GM12874 (cell line): ENCODE data around the gene GARNL3.

Experiments used
- TF ChIP-seq, protein P1 (sequence below): IDR thresholded peaks from 2 replicates; pipeline ENCODE4 v1.5.1; 2011; ENCODE audit warnings: low read depth, mild to moderate bottlenecking, control low read depth, low read length, moderate library complexity; ENCODE audit not compliant: insufficient read depth

Gene GARNL3

DNA sequence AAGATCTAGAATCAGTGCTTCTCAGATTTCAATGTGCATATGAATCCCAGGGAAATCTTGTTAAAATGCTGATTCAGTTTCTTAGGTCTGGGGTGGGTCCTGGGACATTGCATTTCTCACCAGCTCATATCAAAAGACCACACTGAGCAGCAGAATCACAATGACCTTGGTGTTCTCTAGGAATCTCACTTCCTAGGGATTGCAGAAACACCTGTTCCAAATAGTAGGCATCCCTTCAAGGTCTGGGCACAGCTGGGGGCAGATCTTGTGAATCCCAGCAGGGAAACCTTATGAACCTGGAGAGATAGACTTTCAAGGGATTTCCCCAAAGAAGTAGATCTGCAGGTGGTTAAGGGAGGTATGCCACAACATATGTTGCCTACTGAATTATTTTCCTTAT, 8.9 kb upstream of the GARNL3 start:
- TF ChIP-seq, protein P1, sequence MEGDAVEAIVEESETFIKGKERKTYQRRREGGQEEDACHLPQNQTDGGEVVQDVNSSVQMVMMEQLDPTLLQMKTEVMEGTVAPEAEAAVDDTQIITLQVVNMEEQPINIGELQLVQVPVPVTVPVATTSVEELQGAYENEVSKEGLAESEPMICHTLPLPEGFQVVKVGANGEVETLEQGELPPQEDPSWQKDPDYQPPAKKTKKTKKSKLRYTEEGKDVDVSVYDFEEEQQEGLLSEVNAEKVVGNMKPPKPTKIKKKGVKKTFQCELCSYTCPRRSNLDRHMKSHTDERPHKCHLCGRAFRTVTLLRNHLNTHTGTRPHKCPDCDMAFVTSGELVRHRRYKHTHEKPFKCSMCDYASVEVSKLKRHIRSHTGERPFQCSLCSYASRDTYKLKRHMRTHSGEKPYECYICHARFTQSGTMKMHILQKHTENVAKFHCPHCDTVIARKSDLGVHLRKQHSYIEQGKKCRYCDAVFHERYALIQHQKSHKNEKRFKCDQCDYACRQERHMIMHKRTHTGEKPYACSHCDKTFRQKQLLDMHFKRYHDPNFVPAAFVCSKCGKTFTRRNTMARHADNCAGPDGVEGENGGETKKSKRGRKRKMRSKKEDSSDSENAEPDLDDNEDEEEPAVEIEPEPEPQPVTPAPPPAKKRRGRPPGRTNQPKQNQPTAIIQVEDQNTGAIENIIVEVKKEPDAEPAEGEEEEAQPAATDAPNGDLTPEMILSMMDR = no peak

DNA sequence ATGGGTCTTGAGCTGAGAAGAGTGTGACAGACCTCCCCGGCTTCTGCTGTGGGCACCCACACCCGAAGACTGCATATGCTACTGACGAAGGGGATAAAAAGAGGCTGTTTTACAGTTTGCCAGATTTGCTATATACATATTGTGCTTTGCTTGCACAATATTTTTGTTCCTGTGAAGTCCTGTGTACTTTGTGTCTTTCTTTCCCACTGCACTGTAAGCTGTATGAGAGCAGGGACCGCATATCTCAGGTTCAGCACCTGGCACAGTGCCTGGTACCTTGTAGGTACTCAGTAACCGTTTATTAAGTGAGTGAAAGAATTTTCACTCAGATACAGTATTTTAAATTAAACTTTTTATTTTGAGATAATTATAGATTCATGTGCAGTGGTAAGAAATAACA, 8.2 kb upstream of the GARNL3 start:
- TF ChIP-seq, protein P1 = no peak

DNA sequence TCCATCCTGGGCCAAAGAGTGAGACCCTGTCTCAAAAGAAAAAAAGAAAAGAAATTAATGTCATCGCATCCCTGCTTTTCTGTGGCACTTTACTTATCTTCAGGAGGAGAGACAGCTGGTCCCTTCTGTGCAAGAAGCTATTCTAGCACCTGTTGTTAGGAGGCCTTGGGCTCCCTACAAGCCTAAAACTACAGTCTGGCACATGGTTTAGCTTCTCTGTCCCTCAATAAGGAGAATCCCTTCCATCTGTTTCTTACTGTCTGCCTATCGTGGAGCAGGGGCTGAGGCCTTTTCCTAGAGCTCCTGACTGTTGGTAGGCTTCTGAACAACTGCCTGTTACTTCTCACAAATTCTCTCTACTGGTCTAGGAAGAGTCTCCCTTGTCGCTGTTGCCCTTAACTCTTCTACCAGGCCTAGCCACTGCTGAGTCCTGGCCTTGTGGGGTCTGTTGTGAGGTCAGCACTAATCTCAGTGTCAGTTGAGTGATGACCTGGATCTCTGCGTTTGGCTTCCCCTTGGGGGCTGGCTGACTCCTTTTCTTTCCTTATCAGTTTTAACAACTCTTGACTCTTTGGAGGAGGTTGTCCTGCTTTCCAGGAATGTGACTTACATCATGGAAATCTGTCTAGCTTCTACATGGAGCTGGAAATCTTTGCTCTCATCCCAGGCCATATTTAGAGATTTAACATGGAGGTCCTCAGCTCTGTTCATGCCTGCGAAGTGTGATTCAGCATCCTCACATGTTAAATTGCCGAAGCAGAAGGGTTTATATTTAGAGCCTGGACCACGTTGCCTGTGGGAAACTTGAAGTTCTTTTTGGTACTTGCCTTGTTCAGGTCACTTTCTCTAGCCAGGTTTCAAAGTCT, 5.7 kb upstream of the GARNL3 start:
- TF ChIP-seq, protein P1 = no peak

DNA sequence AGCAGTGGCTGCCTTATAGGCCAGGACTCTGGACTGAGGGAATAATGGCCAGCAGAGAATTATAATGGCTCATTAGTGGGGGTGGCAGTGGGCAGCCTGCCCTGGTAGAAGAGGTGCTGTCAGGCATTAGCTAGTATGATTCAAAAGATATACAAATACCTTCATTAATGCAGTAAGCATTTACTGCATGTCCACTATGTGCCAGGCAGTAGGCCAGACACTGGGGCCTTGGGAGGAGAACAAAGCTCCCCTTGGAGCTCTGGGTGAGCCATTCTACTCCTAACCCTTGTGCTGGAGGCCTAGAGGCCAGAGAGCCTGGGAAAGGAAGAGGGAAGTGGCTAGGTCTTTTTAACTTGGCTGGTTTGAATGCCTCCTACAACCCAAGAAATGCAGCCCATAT, 2.0 kb upstream of the GARNL3 start:
- TF ChIP-seq, protein P1 = no peak

DNA sequence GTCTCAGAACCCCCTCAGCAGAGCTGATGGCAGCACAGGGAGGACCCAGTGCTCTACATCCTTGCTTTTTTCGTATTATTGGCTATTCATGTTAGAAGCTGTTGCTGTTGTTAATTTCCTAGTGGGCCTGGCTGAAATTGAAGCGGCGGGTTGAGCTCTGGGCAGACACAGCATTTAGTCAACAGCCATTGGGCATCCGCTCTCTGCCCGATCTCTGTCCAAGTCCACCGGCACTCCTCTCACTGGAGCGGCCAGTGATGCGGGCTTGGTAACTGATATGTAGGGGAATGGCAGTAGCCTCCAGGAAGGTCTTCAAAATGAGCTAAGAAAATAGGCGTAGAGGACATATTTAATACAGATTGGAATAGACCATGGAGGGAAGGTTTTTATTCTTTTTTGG, 1.3 kb upstream of the GARNL3 start:
- TF ChIP-seq, protein P1 = no peak

DNA sequence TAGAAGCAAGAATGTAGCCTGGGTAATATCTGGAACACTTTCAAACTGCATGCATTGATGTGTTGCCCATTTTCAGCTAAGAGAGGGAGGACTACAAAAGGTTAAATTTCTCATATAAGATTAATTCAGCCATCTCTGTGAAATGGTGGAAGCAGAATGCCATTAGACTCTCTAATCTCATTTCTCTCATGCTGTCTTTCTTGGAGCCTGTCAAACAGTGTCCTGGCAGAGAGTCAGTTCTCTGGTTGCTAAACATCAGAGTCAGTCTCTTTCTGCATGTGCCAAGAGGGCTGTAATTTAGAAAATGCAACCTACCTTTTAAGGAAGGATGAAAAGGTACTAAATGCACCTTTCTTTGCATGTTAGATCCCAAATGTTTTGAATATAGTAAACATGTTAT, 910 bp upstream of the GARNL3 start:
- TF ChIP-seq, protein P1 = no peak

DNA sequence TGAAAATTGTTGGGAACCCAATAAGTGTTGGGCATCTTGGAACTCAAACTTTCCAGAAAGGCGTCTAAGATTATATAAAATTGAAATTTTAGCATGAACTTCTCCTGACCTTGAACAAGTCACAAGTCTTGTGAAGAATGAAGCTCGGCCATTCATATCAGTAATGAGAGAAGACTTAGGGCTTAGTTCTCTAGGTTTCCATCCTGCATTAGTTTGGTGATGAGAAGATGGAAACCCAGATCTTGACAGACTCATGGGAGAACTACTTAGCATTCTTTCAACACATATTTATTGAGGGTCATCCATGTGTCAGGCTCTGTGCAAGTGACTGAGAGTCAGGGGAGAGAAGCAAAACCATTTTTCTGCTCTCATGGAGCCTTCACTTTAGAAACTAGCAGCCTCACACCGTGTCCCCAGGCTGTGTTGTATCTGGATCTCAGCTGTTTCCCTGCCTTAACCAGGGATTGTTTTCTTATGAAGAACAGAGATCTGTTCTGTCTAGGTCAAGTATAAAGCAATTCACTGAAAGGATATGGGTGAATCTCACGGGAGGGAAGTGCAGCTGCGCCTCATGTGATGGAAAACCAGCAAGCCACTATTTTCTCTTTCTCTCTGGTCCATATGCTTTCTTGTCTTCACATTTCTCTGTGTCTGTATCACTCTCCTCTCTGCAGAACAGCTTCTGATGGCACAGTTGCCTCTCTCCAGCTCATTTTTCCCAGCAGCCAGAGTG, 3.4 kb downstream of the GARNL3 start:
- TF ChIP-seq, protein P1 = no peak
